HL-60 (cell line): ENCODE measurements around the gene SH3TC2.

Experiments
- DNase-seq, 2 experiments: peaks; one replicate each; pipeline ENCODE4 v3.0.0-alpha.2; 2010 to 2020; ENCODE audit warnings: low read depth in 1 of 2, low spot score in 1 of 2
- H3K27ac ChIP-seq: fragments of 250-450 bp; sonication (Bioruptor Pico); replicated peaks from 2 replicates; pipeline ENCODE4 v1.5.1; 2020; ENCODE audit warnings: mild to moderate bottlenecking, moderate library complexity
- H3K27me3 ChIP-seq: fragments of 250-450 bp; sonication (Bioruptor Pico); 2 replicates; pipeline ENCODE4 v1.5.1; 2021; ENCODE audit warnings: mild to moderate bottlenecking, moderate library complexity; ENCODE audit not compliant: insufficient read depth, poor library complexity, severe bottlenecking
- H3K4me3 ChIP-seq: replicated peaks from 2 replicates; pipeline ENCODE4 v1.5.1; 2011; ENCODE audit warnings: mild to moderate bottlenecking, control low read depth, low read length; ENCODE audit not compliant: insufficient read depth
- GABPA ChIP-seq: IDR thresholded peaks from 2 replicates; pipeline ENCODE4 v1.6.1; 2012; ENCODE audit warnings: low read depth
- POLR2AphosphoS5 ChIP-seq: IDR thresholded peaks from 2 replicates; pipeline ENCODE4 v1.6.1; 2012; ENCODE audit warnings: low read depth
- REST ChIP-seq: IDR thresholded peaks from 2 replicates; pipeline ENCODE4 v1.6.1; 2012; ENCODE audit warnings: low read depth; ENCODE audit not compliant: insufficient replicate concordance
- SPI1 ChIP-seq: IDR thresholded peaks from 2 replicates; pipeline ENCODE4 v1.6.1; 2012; ENCODE audit warnings: low read depth, mild to moderate bottlenecking, borderline replicate concordance
- TF ChIP-seq, protein P1 (sequence below): IDR thresholded peaks from one replicate; pipeline ENCODE4 v1.5.1; 2011; ENCODE audit warnings: low read length, control low read depth, inconsistent platforms; ENCODE audit not compliant: insufficient read depth

SH3TC2 gene

DNA sequence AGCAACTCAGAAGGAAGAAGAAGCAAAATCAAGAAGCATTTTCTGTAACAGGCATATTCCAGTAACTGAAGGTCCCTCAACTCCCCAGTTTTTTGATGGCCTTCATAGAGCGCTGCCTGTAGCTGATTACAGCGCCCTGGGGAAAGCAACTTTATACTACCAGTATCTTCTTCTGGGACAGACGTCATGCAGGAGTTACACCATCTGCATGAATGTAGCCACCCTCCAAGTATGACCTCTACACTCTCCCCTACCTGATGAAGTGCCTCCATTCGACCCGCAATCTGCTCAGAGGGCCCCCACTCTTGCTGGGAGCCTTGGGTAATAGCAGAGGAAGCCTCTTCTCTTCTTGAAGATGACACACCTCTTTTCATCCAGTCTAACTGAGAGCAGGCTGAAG, 21.0 kb upstream of the SH3TC2 start:
- no peaks in the 10 kb centered on the region for H3K27me3 ChIP-seq
- no peak overlapping the region for H3K4me3 ChIP-seq
- TF ChIP-seq REST (no peak), POLR2AphosphoS5 (no peak), SPI1 (no peak), GABPA (no peak)
- TF ChIP-seq, protein P1, sequence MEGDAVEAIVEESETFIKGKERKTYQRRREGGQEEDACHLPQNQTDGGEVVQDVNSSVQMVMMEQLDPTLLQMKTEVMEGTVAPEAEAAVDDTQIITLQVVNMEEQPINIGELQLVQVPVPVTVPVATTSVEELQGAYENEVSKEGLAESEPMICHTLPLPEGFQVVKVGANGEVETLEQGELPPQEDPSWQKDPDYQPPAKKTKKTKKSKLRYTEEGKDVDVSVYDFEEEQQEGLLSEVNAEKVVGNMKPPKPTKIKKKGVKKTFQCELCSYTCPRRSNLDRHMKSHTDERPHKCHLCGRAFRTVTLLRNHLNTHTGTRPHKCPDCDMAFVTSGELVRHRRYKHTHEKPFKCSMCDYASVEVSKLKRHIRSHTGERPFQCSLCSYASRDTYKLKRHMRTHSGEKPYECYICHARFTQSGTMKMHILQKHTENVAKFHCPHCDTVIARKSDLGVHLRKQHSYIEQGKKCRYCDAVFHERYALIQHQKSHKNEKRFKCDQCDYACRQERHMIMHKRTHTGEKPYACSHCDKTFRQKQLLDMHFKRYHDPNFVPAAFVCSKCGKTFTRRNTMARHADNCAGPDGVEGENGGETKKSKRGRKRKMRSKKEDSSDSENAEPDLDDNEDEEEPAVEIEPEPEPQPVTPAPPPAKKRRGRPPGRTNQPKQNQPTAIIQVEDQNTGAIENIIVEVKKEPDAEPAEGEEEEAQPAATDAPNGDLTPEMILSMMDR: no peak
- no peak overlapping the region for H3K27ac ChIP-seq
- no peak for DNase-seq

- Histone ChIP-seq H3K27me3 (no peaks in the 10 kb centered on the region), H3K27ac (no peak overlapping the region), H3K4me3 (no peak overlapping the region)
- TF ChIP-seq SPI1 (no peak), REST (no peak), POLR2AphosphoS5 (no peak), GABPA (no peak)
- TF ChIP-seq, protein P1: no peak
- DNase-seq: no peak
Observed at GRCh38 chr5:149082271-149082670, 19.4 kb upstream of the SH3TC2 start.

DNA sequence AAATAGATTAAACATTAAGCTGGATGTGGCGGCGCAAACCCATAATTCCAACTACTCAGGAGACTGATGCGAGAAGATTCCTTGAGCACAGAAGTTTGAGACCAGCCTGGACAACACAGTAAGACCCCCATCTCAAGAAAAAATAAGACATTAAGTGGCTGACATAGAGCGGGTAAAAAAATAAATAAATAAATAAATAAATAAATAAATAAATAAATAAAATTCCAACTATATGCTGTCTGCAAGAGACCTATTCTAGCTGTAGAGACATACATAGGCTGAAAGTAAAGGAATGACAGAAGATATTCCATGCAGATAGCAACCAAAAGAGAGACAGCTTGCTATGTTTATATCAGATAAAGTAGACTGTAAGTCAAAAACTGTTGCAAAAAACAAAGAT, 17.4 kb upstream of the SH3TC2 start:
- H3K27me3 ChIP-seq: no peaks in the 10 kb centered on the region
- no peak for DNase-seq
- H3K4me3 ChIP-seq: no peak overlapping the region
- TF ChIP-seq, protein P1: no peak
- no peak for TF ChIP-seq SPI1
- no peak for TF ChIP-seq GABPA
- TF ChIP-seq REST: no peak
- no peak for TF ChIP-seq POLR2AphosphoS5
- no peak overlapping the region for H3K27ac ChIP-seq
